HG02884 (cell line): ENCODE results near the gene ZCCHC7.
"Not testable (repeated sequence)": the region's sequence is repeated elsewhere in the genome, so short reads cannot be mapped to it uniquely, and the experiment has no call there.

Source experiments
- ATAC-seq: cut with Tn5 transposase; IDR thresholded peaks from one replicate; pipeline ENCODE4 v1.9.1; 2021; ENCODE audit warnings: mild to moderate bottlenecking, moderate library complexity; ENCODE audit not compliant: unreplicated experiment

The ZCCHC7 gene

DNA sequence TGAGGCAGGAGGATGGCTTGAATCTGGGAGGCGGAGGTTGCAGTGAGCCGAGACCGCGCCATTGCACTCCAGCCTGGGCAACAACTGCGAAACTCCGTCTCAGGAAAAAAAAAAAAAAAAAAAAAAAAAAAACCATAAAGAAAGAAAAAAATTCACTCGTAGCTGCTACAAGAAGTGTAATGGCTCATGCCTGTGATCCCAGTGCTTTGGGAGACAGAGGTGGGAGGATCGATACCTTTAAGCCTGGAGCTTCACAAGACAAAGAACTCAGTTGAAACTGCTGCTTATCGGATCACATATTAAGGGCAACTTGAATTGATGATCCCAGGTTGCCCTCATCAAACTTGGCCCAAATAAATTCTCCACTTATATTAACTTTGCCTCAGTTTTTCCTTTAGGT lies 1.0 kb upstream of the ZCCHC7 start:
- ATAC-seq, result no peak

- ATAC-seq, result peak; percentile 25
Measured at GRCh38 chr9:37120843-37121335, 515 bp downstream of the ZCCHC7 start.

DNA sequence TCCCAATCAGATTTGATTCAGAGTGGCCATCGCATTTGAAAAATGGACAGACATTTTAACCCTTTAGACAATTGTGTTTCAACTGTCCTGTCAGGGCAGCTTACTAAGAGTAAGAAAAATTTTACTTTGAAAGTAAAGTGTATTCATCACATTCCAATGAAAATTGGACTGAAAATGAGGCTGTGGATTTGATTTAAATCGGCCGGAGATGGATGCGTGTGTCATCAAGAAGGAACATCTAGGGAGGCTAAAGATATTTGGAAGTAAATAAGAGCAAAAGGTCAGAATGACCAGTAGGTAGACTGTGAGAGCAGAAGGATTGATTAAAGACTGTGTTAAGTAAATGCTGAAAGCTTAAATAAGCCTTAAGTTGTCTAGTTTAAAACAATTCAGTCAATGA lies 1.5 kb downstream of the ZCCHC7 start:
- no peak for ATAC-seq

DNA sequence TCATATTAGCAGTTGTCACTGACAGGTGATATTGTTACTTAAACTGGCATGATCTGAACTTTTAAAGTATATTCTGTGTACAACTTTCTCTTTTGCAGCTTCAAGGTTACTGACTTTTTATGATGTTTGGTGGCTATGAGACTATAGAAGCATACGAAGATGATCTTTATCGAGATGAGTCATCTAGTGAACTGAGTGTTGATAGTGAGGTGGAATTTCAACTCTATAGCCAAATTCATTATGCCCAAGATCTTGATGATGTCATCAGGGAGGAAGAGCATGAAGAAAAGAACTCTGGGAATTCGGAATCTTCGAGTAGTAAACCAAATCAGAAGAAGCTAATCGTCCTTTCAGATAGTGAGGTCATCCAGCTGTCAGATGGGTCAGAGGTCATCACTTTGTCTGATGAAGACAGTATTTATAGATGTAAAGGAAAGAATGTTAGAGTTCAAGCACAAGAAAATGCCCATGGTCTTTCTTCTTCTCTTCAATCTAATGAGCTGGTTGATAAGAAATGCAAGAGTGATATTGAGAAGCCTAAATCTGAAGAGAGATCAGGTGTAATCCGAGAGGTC lies 5.9 kb downstream of the ZCCHC7 start:
- no peak for ATAC-seq

GRCh38 chr9:37127018-37127417 lies 6.6 kb downstream of the ZCCHC7 start:
- no peak for ATAC-seq

GRCh38 chr9:37128051-37128450 lies 7.7 kb downstream of the ZCCHC7 start:
- no peak for ATAC-seq

- ATAC-seq, result no peak
Measured at GRCh38 chr9:37134166-37134565, 13.8 kb downstream of the ZCCHC7 start.

DNA sequence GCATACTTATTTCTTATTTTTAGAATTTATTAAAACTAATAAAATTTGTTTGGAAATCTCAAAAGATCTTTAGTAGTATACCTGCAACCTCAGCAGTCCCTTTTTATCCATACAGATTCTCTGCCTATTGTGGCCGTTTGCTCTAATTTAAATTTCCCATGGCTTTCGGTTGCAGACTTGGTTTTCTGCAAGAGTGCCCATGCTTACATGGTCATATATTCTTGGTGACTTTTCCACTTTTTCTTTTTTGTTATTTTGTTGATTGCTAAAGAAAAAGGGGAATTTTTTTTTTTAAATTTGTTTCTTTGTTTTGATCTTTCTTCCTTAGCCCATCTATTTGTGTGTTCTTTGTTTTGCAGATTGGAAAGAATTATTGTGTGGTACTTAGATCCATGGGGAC lies 20.6 kb downstream of the ZCCHC7 start:
- ATAC-seq, result no peak

DNA sequence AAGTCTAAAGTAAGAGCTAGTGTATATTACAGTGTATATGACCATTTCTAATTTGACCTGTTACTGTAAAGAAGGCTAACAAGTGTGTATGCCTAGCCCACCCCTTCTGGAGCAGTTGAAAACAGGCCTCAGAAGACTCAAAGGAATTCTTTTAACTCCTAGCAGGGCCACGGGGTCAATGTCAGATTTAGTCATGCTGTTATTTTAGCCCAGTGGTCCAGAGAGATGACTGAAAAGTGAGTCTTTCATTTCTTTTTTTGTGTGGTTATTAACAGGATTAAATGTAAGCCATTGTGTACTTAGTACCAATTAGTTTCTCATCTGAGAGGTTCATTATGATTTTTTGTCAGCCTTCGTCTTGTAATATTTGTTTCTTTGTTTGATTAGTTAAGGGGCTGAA lies 24.4 kb downstream of the ZCCHC7 start:
- ATAC-seq, result peak; percentile 87

DNA sequence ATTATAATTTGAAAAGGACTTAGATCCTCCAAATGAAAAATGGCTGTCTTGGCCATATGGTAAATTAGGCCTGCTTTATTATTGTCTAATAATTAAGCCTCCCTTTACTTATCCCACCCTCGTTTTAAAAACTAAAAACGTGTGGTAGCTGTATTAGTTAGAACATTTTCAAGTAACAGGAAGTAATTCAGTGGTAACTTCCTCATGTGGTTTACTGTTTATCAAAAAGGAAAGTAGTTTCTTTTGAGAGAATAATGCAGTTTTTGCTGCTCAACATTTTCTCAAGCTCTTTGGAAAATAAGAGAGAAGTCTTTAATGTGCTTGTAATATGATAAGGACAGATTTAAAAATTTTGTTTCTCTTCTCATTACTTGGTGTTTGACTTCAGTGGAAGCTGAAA lies 26.0 kb downstream of the ZCCHC7 start:
- ATAC-seq, result no peak

GRCh38 chr9:37148181-37148580 lies 27.8 kb downstream of the ZCCHC7 start:
- no peak for ATAC-seq

DNA sequence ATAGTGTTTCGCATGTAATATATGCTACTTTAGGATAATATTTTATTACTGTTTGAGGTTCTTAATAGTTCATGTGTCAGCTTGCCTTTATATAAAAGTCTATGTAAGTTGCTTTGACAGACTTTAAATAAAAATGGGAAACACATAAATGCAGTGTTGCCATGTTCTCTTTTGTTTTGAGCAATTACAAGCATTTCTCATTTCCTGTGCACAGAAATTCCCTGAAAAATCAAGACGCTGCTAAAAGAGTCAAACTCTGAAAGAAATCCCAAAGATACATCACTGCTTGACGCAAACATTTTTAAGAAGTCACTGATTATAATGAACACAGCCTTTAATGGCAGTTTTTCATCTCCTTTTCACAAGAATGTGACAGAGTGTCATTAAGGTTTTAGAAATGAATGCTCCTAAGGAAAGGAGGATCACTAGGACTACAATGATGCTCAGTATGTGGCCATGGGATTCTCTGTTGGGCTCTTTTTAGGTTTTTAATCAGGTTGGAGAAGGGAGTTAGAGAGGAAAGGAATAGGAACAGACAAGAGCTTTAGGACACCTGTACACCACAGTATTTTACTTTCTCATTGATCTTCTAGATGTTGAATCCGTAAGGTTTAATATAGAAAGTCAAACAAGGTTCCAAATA lies 29.4 kb downstream of the ZCCHC7 start:
- ATAC-seq, result no peak

DNA sequence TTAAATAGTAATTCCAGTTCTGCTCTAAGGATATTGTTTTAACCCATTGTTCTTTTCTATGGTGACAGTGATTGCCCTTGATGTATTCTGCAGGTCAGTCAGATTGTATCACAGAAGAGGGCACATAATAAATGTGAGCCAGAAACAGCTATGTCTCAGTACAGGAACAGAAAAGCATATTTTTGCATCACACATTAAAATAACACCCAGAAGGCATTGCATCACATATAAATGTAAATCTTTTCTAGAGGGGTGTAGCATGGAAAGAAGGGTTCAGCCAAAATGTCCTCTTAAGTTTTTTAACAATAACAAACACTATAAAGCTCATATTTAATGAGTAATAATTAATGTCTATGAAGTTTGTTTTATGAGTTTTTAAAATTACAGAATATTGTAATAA lies 30.0 kb downstream of the ZCCHC7 start:
- no peak for ATAC-seq

GRCh38 chr9:37151812-37152211 lies 31.4 kb downstream of the ZCCHC7 start:
- no peak for ATAC-seq

DNA sequence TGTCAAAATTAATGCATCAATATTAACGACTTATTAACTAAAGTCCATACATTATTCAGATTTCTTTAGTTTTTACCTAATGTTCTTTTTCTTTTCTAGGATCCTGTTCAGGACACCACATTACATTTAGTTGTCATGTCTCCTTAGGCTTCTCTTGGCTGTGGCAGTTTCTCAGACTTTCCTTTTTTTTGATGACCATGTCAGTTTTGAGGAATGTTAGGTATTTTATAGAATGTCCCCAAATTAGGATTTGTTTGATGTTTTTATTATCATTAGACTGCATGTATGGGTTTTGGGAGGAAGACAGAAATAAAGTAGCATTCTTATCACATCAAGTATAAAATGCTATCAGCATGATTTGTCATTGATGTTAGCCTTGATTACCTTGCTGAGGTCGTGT lies 32.0 kb downstream of the ZCCHC7 start:
- ATAC-seq, result no peak

GRCh38 chr9:37155601-37156000 lies 35.2 kb downstream of the ZCCHC7 start:
- no peak for ATAC-seq

DNA sequence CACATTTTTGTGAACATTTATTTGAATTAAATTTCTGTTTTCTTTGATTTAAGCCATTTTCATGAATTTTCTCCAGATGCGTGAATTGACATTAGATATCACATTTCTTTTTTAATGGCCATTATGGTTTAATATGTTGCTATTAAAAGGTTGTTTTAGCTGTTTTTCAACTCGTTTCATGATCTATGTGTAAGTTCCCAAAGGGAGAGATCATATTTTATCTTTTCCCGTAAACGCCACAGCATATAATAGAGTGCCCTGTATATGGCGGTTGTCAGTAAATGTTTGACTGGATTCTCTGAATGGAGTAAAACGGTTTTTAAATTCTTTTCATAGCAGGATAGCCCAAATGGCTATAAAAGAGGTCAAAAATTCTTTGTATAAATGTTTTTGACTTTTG lies 35.8 kb downstream of the ZCCHC7 start:
- no peak for ATAC-seq

GRCh38 chr9:37156781-37157356 lies 36.5 kb downstream of the ZCCHC7 start:
- no peak for ATAC-seq

GRCh38 chr9:37157726-37158377 lies 37.5 kb downstream of the ZCCHC7 start:
- ATAC-seq, result no peak

- ATAC-seq, result no peak
Measured at GRCh38 chr9:37163299-37163698, 42.9 kb downstream of the ZCCHC7 start.

- not testable (repeated sequence) for ATAC-seq
Measured at GRCh38 chr9:37164335-37164734, 44.0 kb downstream of the ZCCHC7 start.

DNA sequence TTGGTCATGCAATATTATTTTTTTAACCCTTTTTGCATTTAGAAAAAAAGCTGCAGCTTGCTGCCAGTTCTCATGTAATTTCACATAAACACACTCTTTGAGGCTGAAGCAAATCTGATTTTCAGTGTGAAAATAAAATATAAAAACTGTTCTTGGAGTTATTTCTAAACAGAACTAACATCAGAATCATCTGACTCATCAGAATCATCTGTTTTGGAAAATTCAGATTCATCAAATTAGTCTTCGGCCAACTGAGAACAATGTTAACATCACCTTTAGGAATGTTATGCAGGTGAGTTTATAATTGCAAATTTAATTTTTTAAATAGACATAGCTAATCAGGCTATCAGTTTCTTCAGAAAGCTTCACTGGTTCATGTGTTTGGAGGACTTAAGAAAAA lies 45.3 kb downstream of the ZCCHC7 start:
- no peak for ATAC-seq
